ENCODE results near the gene NUMB.
"Not testable (repeated sequence)": the region's sequence is repeated elsewhere in the genome, so short reads cannot be mapped to it uniquely, and the experiment has no call there.

Gene NUMB

DNA sequence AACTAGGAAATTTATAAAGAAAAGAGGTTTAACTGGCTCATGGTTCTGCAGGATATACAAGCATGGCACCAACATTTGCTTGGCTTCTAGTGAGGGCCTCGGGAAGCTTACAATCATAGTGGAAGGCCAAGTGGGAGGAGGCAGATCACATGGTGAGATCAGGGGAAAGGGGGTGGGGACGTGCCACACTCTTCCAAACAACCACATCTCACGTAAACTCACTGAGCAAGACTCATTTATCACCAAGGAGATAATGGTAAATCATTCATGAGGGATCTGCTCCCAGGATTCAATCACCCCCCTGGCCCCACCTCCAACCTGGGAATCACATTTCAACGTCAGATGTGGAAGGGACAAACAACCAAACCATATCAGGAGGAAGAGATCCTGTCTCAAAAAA, 35.8 kb downstream of the NUMB start:
- DNase-seq = no peak

DNA sequence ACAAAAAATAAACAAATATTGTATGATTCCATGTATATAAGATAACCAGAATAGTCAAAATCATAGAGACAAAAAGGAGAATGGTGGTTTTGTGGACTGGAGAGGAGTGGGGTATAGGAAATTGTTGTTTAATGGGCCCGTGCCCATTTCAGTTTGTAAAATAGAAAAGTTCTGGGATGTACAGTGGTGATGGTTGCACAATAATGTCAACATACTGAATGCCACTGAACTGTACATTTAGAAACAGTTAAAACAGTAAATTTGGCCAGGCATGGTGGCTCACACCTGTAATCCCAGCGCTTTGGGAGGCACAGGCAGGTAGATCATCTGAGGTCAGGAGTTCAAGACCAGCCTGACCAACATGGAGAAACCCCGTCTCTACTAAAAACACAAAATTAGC, 40.1 kb downstream of the NUMB start:
- no peak for DNase-seq

DNA sequence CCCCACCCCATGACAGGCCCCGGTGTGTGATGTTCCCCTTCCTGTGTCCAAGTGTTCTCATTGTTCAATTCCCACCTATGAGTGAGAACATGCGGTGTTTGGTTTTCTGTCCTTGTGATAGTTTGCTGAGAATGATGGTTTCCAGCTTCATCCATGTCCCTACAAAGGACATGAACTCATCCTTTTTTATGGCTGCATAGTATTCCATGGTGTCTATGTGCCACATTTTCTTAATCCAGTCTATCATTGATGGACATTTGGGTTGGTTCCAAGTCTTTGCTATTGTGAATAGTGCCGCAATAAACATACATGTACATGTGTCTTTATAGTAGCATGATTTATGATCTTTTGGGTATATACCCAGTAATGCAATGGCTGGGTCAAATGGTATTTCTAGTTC, 52.1 kb downstream of the NUMB start:
- not testable (repeated sequence) for DNase-seq

DNA sequence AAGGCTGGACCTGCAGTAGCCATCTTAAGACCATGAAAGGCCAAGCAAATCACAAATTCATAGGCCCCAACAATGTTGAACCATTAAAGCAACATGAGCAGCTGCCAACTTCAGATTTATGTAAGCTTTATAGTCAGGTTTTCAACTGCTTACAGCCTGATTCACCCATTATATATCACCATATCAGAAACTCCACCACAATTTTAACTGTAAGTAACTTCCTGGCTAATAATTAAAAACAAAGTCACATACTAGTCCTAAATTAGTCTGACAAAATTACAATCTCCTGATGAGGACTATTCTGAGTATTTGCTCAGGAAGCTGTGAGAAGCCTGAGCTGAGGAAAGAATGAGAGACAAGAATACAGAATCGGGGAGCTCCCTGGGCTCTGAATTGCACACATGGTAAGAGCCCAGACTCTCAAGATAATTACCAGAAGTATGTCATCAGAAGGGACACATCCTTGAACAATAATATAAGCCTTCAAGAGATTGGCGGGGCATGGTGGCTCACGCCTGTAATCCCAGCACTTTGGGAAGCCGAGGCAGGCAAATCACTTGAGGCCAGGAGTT, 55.1 kb downstream of the NUMB start:
- DNase-seq = no peak

DNA sequence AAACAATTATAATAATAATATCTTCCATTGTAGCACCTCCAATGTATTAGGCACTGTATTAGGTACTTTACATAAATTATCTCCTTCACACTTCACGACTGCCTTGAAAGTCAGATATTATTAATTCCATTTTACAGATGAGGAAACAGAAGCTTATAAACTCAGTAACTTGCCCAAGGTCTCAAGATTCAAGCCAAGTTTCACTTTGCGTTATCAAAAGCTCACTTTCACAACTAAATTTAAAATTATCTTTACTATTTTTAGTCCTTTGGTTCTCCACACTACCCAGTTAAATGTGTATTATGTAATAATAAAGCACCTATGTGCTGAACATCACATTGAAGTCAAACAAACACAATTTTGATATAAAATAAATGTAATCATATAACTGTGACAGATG, 55.8 kb downstream of the NUMB start:
- no peak for DNase-seq

DNA sequence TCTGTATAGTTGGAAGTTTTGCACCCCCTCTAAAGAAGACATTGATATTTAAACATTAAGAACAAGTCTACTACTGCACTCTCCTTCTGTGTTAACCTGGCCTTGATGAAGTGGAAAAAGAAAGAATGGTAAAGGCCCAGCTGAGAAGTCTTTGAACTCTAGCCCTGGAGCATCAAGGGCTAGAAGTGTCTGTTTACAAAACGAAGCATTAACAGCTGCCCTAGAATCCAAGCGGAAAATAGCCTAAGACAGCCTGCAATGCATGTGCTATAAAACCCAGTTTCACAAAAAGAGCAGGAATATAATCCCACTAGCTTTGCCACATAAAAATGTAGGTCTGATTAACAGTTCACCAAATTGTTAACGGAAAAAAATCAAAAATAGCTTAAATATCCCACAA, 60.5 kb downstream of the NUMB start:
- no peak for DNase-seq

DNA sequence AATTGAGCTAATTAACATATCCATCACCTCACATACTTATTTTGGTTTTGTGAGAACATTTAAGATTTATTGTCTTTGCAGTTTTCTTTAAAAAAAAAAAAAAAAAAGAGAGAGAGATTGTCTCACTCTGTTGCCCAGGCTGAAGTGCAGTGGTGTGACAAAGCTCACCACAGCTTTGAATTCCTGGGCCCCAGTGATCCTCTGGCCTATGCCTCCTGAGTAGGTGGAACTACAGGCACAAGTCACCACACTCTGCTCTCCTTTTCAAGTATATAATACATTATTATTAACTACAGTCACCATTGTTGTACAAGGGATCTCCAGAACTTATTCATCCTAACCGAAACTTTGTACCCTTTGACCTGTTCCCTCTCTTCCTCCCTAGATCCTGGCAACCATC, 64.0 kb downstream of the NUMB start:
- no peak for DNase-seq

DNA sequence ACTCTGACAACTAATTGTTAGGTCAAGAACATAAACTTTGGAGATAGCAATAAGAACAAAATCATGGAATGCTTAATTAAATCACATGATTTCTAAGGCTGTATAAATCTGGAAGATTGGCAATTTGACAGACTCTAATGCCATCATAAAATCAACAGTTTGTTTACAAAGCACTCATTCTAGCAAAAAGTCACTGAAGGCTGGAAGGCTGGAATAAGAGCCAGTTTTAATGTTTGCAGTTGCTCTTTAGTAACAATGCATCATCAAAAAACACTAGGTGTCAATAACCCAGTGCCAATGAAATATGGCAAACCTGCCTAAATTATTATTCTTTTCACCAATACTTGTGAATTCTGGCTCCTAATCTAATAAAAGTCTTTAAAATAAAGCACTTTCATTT, 65.0 kb downstream of the NUMB start:
- no peak for DNase-seq

DNA sequence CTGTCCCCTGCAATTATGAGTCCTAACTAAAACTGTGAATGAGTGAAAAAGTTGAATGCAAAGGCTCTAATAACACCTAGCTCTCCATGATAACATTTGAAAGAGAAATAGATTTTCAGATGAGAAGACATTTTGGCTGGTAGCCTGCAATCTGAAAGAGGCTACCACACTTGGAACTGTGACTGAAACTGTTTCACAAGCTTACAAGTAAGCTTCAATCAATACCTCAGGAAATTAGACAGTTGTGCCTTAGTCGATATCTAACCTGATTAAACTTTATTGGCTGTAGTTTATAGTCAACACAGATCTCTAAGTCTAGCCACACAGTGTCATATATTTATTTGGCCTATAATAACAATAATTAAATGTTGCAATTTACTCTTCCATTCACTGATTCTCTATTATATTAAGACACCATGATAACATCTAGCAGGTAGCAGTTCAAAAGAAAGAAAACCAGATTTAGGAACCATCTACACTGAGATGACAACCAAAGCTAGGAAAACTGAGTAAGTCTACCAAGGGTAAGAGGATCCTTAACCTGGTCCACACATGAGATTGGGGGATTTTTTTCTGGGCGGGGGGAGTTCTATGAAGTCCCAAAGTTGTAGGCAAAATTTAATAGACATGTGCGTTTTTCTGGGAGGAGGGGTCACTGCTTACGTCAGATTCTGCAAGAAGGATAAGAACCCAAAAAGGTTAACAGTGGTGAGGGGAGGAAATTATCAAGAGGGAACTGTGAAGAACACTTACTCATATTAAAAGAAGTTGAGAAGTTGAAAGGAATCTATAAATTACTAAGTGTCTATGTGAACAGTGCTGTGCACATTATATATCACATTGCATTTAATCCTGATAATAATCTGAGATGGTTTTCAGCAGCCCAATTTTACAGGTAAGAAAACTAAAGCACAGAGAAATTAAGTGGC, 65.8 kb downstream of the NUMB start:
- DNase-seq = no peak

DNA sequence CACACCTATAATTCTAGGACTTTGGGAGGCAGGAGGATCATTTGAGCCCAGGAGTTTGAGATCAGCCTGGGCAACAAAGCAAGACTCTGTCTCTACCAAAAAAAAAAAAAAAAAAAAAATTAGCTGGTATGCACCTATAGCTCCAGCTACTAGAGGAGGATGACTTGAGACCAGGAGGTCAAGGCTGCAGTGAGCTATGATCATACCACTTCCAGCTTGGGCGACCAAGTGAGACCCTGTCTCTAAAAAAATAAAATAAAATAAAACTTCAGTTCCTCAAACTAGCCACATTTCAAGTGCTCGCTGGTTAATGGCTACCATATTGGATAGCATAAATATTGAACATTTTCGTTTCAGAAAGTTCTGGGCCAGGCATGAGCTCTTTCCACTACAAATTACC, 70.5 kb downstream of the NUMB start:
- not testable (repeated sequence) for DNase-seq

DNA sequence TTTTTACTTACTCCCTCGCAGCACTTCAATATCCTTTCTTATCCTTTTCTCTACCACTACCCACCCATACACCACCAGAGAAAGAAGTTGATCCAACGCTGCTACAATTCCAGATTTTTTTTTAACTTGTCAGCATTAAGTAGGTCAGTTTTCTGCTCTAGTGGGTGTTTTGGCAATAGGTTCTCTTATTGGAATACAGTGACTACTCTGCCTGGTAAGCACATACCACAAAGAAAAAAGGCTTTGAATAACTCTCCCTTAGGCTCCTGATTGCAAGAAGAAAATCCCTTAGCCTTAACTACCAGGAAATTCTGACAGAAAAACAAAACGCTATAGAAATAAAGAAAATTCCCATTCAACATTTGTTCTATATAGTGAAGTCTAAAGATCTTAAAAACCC, 72.0 kb downstream of the NUMB start:
- no peak for DNase-seq

DNA sequence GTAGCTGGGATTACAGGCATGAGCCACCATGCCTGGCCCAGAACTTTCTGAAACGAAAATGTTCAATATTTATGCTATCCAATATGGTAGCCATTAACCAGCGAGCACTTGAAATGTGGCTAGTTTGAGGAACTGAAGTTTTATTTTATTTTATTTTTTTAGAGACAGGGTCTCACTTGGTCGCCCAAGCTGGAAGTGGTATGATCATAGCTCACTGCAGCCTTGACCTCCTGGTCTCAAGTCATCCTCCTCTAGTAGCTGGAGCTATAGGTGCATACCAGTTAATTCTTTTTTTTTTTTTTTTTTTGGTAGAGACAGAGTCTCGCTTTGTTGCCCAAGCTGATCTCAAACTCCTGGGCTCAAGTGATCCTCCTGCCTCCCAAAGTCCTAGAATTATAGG, 73.3 kb downstream of the NUMB start:
- not testable (repeated sequence) for DNase-seq

DNA sequence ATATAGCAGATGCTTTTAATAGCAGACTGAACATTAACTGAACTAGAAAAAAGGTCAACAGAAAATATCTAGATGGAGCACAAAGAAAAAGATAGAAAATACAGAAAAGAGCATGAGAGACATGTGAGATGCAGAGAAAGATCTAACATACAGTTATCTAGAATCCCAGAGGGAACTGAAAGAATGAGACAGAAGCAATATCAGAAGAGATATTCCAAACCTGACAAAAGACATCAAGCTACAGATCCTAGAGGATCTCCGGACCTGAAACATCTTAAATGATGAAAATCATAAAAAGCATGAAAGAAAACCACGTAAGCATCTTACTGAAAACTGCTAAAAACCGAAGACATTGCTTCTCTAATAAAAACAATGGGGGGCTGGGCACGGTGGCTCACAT, 75.0 kb downstream of the NUMB start:
- DNase-seq = no peak

DNA sequence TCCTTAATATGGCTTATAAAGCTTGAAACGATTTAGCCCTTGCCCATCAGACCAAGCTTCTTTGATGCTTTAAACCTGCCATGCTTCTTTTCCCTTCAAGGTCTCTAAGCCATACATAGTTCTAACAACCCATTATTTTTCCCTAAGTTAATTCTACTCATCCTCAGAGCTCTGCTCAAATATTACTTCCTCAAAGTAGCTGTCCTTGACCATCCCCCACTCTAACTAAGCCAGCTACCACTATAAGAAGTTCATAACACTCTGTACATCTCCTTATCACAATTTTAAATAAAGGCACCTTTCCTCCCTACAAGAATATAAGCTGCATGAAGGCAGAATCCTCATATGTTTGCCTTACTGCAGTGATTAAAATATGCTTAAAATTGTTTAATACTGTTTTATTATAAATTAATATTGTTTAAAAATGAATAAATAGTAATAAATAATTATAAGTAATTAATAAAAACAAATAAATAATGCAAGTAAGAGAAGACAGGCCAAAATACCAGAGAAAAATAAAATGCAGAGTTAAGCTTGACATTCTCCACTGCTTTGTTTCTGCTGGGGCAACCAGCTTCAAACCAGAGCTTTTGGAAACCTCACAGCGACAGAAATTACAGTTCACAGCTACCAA, 76.8 kb downstream of the NUMB start:
- DNase-seq = peak in 3 of 4 experiments; percentile 38 to 62 (median 58)

DNA sequence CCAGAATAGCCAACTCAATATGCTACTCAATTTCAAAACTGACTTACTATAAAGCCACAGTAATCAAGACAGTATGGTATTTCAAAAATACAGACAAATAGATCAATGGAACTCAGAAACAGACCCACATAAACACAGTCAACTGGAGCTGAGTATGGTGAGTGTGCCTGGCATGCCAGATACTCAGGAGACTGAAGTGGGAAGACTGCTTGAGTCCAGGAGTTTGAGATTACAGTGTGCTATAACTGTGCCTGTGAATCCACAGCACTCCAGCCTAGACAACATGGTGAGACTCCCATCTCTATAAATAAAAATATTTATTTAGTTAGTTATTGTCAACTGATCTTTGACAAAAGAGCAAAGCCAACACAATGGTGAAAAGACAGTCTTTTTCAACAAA, 81.8 kb downstream of the NUMB start:
- no peak for DNase-seq

DNA sequence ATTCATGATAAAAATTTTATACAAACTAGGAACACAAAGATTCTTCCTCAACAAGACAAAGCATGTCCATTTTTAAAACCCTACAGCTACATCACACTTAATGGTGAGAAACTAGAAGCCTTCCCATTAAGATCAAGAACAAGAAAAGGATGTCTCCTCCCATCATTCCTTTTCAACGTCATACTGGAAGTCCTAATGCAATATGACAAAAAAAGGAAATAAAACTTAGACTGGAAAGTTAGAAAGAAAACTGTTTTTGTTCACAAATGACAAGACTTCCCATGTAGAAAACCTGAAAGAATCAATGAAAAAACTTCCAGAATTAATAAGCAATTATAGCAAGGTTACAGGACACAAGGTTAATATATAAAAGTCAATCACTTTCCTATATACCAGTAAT, 82.5 kb downstream of the NUMB start:
- DNase-seq = peak in 2 of 4 experiments; percentile 44 to 45

DNA sequence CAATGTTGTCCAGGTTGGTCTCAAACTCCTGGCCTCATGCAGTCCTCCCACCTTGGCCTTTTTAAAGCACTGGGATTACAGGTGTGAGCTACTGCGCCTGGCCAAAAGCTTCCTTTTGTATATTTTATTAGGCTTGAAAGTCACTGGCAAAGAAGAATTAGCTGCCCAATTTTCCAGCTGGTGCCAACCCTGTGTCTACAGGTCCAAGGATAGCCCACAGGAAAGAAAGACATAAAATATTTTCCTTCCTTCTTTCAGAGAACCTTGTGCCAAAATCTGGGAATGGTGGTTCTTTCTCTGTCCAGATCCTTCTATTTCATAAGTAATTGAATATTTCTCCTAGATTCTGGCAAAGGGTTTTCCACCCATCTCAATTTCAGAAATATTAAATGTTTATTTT, 84.1 kb downstream of the NUMB start:
- no peak for DNase-seq

DNA sequence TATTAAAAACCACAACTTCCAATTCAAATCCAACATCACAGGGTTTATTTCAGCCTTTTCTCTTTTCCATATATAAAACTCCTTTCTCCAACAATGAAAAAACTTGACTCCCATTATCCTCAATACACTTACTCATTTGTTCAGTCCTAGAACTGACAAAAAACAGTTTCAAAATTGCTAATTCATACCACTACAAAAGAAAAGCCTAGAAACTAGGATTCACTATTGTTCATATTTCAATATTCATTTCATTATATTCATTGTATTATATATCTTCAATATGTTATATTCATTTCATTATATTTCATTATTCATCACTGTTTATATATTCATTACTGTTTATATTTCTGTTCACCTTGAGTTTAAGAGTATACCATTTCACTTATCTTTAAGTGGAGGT, 85.8 kb downstream of the NUMB start:
- DNase-seq = no peak

DNA sequence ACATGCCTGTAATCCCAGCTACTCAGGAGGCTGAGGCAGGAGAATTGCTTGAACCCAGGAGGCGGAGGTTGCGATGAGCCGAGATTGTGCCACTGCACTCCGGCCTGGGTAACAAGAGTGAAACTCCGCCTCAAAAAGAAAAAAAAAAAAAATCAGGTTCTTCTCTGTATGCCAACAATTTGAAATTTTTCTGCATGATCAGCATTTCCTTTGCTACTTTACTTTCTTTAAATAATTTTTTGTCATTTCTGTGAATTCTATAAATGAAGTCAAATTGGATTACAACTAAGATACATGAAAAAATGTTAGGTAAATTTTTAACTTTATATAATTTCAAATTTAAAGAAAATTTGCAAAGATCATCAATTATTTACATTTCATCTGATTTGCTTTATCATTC, 87.8 kb downstream of the NUMB start:
- no peak for DNase-seq

DNA sequence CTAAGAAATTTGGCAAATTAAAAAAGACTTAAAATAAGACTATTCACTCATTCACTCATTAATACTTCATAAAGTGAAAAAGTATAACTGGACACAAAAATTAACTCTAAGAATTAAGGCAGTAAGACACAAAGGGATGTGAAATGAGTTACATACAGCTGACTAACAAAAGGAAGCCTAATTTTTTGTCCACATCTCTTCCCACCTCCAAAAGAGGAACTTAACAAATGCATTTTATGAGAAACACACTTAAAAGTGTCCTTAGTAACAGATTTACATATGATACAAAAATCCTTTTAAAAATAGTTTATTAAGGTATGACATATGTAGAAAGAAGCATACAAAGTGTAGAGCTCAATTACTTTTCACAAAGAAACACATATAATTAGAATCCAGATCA, 88.9 kb downstream of the NUMB start:
- peak; percentile 19 to 69 (median 49) for DNase-seq

DNA sequence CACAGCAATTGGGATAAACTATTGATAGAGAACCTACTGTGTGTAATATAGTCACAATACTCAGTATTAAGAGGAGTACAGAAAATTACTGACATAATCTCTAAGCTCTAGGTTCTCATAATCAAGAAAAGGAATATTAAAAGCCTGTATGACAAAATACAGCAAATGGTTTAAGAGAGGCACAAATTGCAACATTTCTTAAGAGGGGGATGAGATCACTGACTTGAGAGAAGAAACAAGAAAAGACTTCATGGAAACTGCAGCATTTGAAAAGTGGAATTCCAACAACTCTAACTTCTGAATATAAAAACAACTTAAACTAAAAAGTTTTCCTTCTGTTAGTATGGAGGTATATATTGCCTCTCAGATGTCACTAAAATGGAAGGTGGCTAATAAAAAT, 89.7 kb downstream of the NUMB start:
- peak in 2 of 4 experiments; percentile 37 to 49 for DNase-seq

DNA sequence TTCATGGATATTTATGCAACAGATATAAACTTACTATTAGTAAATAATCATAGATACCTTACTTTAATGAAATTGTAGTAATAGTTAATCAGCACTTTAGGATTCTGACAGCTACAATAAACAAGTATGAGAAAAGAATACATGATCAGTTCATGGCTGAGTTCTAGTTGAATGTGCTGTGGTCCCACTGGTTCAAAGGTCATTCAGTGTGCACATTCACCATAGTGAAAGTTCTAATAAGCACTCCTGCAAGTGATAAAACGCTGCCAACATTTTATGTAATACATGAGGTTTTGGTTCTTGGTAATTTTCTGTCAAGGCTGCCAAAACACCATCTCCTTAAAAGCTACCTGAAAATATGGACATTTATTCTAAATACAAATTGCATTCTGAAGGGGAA, 92.6 kb downstream of the NUMB start:
- DNase-seq = no peak

DNA sequence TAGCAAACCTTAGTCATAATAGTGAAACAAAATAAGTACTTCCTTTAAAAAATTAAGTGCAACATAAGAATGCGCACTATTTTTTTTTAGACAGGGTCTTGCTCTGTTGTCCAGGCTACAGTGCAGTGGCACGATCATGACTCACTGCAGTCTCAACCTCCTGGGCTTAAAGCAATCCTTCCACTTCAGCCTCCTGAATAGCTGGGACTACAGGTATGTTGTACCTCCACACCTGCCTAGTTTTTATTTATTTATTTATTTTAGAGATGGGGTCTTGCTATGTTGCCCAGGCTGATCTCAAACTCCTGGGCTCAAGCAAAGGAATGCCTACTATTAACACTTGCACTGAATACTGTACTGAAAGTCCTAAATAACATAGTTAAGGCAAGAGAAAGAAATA, 93.8 kb downstream of the NUMB start:
- no peak for DNase-seq

DNA sequence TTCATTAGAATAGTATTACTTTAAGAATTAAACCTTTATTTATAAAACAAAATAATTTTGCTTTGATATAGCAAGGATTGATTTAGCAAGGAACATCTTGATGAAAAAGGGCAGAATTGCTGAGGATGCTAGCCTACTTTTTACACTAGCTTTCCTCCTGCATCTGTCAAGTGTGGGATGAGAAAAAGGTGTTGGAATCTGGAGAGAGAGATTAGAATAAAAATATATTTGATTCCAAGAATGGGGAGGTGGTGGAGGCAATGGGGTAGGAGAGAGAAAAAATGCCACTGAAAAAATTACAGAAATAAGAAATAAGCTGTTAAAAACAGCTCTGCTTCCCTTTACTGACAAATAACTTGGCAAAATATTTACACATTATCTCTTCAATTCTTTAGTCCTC, 98.9 kb downstream of the NUMB start:
- DNase-seq = no peak
